ENCODE results near the gene SYTL3. TPM values are rescaled to one million over a fixed set of nuclear protein-coding genes. Genes with fewer than 3 reads are reported as not detected.

The SYTL3 gene
- total RNA-seq, 1 experiment from 2014 or later: 0.09 TPM

DNA sequence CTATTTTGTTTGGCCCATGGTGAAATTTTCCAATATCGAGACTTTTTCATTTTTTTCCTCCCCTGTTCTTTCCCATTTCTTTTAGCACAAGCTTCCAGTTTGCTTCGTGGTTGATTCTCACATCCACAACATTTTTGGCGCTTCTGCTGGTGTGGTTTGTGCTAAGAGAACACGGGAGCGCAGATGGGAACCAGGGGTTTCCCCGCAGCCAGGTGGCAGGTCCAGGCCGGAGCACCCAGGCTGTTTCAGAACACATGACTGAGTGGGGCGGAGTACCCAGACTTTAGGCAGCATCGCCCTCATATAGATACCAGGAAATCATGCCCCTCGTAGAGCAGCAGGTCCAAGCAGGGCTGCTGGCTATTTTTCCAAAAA is 58.0 kb downstream of the SYTL3 start:
- Histone ChIP-seq H3K18ac (ENCODE audit: insufficient read length, low read depth, low read length) (no peak overlapping the region), H3K23ac (ENCODE audit: insufficient read length, low read depth, low read length) (no peak overlapping the region), H3K9ac (ENCODE audit: extremely low read depth, insufficient read length, low read length) (no peak overlapping the region), H3K4me2 (ENCODE audit: insufficient read depth, insufficient read length, low read length) (no peak overlapping the region), H3K23me2 (ENCODE audit: insufficient read length, low read depth, low read length, poor library complexity, severe bottlenecking) (peaks cover 2% of the 10 kb centered on the region), H3K9me3 (ENCODE audit: control insufficient read depth, low read depth, low read length) (no peaks in the 10 kb centered on the region), H2BK120ac (ENCODE audit: low read depth, low read length, poor library complexity, severe bottlenecking) (no peak overlapping the region), H3K79me2 (ENCODE audit: insufficient read depth, low read length) (no peaks in the 10 kb centered on the region), H2AK5ac (ENCODE audit: insufficient read length, low read length) (no peak overlapping the region), H2AFZ (ENCODE audit: low read length) (no peak overlapping the region), H2BK5ac (ENCODE audit: insufficient read length, low read length) (no peak overlapping the region), H3K27ac (ENCODE audit: insufficient read length, low read depth, low read length) (no peak overlapping the region), H4K20me1 (ENCODE audit: control insufficient read depth, insufficient read depth, insufficient read length) (peaks cover 5% of the 10 kb centered on the region), H3T11ph (ENCODE audit: low read length) (no peak overlapping the region), H3K79me1 (ENCODE audit: insufficient read depth, low read depth, low read length, poor library complexity, severe bottlenecking) (no peaks in the 10 kb centered on the region), H2BK20ac (ENCODE audit: low read depth, low read length, poor library complexity, severe bottlenecking) (no peak overlapping the region), H3K4me1 (ENCODE audit: insufficient read depth, low read length) (no peaks in the 10 kb centered on the region), H4K5ac (ENCODE audit: insufficient read length, low read depth, low read length) (no peak overlapping the region), H3K27me3 (ENCODE audit: insufficient read depth, low read length) (no peaks in the 10 kb centered on the region), H3K14ac (ENCODE audit: insufficient read depth, low read length) (no peak overlapping the region), H4K91ac (ENCODE audit: insufficient read length, low read depth, low read length) (no peak overlapping the region), H3K56ac (ENCODE audit: insufficient read length, low read depth, low read length) (no peak overlapping the region), H4K8ac (replicated peaks; ENCODE audit: insufficient read length, low read depth, low read length) (no peak overlapping the region), H3K4ac (ENCODE audit: low read depth, low read length) (no peak overlapping the region), H2BK12ac (ENCODE audit: insufficient read length, low read depth, low read length) (no peak overlapping the region), H2BK15ac (ENCODE audit: low read depth, low read length) (no peak overlapping the region)
- Mint-ChIP-seq H3K27me3 (ENCODE audit: low read depth) (peaks cover 5% of the 10 kb centered on the region; the same call in 1 of the 2 replicates), H3K4me3 (no peak overlapping the region), H3K27ac (0 out of 7 replicates have a peak overlapping the region, but pooled peaks of 1 of the 3 experiments have one; percentile 37), H3K36me3 (ENCODE audit: insufficient read depth in 1 of 3, low read depth in 3 of 3) (no peaks in the 10 kb centered on the region), H3K4me1 (peaks cover 5 to 12% of the 10 kb centered on the region in 2 experiments; a peak in 3 of 4 replicates), H3K9me3 (no peaks in the 10 kb centered on the region; a peak in 1 of 5 replicates)
- TF ChIP-seq, protein P1, sequence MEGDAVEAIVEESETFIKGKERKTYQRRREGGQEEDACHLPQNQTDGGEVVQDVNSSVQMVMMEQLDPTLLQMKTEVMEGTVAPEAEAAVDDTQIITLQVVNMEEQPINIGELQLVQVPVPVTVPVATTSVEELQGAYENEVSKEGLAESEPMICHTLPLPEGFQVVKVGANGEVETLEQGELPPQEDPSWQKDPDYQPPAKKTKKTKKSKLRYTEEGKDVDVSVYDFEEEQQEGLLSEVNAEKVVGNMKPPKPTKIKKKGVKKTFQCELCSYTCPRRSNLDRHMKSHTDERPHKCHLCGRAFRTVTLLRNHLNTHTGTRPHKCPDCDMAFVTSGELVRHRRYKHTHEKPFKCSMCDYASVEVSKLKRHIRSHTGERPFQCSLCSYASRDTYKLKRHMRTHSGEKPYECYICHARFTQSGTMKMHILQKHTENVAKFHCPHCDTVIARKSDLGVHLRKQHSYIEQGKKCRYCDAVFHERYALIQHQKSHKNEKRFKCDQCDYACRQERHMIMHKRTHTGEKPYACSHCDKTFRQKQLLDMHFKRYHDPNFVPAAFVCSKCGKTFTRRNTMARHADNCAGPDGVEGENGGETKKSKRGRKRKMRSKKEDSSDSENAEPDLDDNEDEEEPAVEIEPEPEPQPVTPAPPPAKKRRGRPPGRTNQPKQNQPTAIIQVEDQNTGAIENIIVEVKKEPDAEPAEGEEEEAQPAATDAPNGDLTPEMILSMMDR (conservative IDR thresholded peaks at IDR 0.05): no peak
- no CpG with 5 or more reads among the region's 10 CpGs for WGBS (ENCODE audit: extremely low coverage, insufficient read length, low lambda C conversion rate)
- no peak for DNase-seq

Data from H9 (cell line).